HG03108 (cell line): ENCODE data around the gene C21orf58.

Source experiments
- ATAC-seq: cut with Tn5 transposase; IDR thresholded peaks from one replicate; pipeline ENCODE4 v1.9.1; 2021; ENCODE audit warnings: moderate library complexity; ENCODE audit not compliant: unreplicated experiment

Gene C21orf58

GRCh38 chr21:46354046-46354445 is 30.4 kb upstream of the C21orf58 start:
- ATAC-seq: no peak

DNA sequence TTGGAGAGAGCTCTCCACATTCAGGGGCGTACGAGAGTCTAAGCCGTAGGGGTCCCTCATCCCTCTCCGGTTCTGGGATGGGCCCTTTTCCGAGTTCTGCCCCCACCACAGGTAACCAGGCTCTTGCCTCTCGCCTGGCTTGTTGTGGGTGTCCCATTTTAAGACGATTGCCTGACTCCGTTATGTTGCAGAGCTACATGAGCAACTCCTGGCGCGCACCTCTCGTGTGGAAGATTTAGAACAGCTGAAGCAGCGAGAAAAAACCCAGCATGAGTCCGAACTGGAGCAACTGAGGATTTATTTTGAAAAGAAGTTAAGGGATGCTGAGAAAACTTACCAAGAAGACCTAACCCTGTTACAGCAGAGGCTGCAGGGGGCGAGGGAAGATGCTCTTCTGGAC is 29.2 kb upstream of the C21orf58 start:
- no peak for ATAC-seq

GRCh38 chr21:46352164-46352515 is 28.5 kb upstream of the C21orf58 start:
- no peak for ATAC-seq

DNA sequence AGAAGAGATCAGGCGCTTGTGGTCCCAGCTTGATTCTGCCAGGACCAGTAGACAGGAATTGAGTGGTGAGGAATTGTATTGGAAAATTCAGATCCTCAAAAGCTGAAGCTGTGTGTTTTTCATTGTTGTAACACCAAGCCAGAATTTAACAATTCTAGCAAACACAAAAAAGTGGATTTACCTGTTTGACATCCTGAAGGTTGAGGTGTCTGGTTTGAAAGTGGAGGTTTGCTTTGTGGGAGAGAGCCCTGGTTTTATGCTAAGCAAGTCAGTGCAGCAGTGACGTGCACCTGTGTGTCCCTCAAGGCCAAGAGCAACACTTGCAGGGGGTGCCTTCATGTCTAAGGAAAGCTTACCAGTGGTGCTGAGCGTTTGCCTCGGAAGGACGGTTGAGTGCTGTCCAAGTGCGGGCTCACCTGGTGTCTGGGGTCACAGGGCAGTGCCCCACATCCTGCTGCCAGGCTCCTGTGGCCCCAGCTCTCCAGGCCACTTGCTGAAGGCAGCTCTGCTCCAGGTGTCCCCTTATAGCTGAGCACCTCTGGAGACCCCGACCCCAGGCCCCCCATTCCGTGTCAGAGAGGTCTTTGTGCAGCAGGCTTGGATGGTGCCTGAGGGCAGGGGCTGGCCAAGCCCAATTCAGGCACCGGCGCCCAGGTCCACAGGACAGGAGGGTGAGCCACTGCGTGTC is 27.9 kb upstream of the C21orf58 start:
- ATAC-seq: no peak

- no peak for ATAC-seq
These were observed 27.3 kb upstream of the C21orf58 start for GRCh38 chr21:46350981-46351380.

DNA sequence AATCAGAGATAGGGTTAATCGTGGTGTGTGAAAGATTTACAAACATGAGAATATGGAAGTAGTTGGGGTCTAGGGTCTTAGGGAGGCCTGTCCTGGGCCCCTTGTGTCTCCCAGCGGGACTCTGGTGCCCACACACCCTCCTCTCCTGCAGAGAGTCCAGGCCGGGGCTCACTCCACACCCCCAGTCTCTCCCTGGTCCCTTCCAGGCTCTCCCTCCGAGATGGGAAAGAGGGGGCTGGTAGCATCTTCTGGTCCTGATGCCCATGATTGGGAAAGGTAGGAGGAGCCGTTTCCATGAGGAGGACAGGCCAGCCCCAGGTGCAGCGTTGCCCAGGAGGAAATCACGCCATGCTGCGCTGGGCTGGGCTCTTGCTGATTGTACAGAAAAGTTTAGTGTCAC is 26.9 kb upstream of the C21orf58 start:
- ATAC-seq: no peak

GRCh38 chr21:46349134-46349760 is 25.6 kb upstream of the C21orf58 start:
- ATAC-seq: no peak

DNA sequence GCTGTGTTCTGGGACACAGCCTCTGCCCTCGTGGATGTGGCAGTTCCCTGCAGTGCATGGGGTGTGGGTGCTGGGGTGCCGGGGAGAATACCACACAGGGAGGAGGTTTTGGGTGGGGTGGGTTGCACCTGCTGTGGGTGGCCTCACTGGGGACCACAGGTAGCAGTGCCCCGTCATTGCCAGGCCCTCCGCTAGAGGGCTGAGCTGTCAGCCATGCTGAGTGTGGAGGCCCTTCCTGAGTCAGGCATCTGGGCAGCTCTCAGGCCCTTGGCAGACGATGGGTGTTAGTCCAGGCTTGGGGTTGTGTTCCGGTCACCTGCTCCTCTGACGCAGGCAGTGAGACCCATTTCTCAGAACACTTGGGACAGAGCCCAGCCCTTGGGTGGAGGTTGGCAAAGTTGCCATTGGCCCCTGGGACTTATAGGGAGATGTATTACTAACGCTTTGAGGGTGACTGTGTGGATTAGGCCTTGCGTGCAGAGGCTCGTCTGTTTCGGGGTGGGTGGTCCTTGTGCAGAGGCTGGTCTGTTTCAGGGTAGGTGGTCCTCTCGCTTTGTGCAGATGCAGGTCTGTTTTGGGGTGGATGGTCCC is 24.2 kb upstream of the C21orf58 start:
- ATAC-seq: no peak

DNA sequence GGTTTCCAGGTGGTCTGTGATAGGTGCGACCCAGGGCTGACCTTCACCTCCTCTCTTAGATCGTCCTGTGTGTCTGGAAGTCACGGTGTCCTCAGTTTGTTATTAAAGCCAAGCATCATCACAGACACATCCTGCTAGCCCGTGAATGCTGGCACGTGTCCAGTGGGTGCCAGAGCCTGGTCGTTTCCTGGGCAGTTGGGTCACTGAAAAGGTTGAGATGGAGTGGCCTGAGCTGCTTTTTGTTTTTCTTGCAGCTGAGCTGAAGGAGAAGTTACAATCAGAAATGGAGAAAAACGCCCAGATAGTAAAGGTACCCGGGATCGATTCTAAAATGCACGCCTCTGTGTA is 23.5 kb upstream of the C21orf58 start:
- no peak for ATAC-seq

- ATAC-seq: no peak
These were observed 22.9 kb upstream of the C21orf58 start for GRCh38 chr21:46346296-46347202.

- ATAC-seq: no peak
These were observed 22.2 kb upstream of the C21orf58 start for GRCh38 chr21:46345861-46346260.

- no peak for ATAC-seq
These were observed 20.7 kb upstream of the C21orf58 start for GRCh38 chr21:46344219-46344915.

GRCh38 chr21:46340998-46341397 is 17.3 kb upstream of the C21orf58 start:
- ATAC-seq: no peak

GRCh38 chr21:46336603-46337002 is 12.9 kb upstream of the C21orf58 start:
- ATAC-seq: no peak

GRCh38 chr21:46334351-46335140 is 10.9 kb upstream of the C21orf58 start:
- ATAC-seq: no peak

GRCh38 chr21:46329796-46330195 is 6.1 kb upstream of the C21orf58 start:
- no peak for ATAC-seq

DNA sequence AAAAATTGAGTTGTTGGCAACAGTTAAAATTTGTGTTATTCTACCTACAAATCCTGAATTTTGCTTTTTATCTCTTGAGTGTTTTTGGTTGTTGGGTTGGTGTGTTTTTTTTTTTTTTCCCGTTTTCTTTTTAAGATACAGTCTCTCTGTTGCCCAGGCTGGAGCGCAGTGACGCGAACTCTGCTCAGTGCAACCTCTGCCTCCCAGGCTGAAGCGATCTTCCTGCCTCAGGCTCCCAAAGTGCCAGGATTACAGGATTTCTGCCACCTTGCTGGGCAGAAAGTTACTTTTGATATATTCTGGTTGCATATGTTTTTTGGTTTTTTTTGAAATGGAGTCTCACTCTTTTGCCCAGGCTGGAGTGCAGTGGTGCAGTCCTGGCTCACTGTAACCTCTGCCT is 4.5 kb upstream of the C21orf58 start:
- ATAC-seq: no peak

DNA sequence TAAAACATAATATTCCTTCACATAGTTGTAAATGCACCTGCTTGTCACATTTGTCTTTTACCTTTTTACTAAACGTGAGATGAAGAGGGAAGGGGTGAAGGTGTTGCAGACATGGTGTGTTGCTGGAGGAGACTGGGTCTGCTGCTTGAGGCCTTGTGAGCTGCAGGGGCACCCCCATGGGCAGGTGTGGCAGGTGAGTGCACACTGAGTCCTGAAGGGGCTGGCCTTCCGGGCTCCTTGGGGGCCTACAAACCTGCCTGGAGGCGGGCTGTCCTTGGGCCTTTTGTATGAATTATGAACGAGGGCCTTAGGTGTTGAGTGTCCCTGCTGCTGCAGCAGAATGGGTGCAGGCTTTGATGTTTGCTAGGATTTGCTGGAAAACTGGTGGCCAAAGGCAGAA is 4.0 kb upstream of the C21orf58 start:
- no peak for ATAC-seq

DNA sequence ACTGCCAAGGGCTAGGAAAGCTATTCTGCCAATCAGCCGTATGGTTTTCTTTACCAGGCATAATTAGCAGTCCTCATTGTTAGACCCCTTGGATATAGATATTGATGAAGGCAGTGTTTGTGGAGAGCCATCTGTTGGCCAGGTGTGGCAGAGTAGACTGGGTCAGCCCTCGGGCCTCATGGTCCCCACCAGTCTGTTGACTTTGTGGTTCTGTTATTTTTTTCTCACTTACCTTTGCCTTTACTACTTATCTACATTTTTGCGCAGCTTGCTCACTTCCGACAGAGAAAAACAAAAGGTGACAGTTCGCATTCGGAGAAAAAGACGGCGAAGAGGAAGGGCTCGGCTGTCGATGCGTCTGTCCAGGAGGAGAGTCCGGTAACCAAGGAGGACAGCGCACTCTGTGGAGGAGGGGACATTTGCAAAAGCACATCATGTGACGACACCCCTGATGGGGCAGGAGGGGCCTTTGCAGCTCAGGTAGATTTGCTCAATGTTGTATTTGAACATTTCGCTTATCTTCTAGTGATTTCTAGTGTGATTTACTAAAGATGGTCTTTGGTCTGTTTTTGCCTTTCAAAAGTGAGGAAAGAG is 2.5 kb upstream of the C21orf58 start:
- no peak for ATAC-seq
